HEK293 (cell line): ENCODE data around the gene B4GALT2.

Experiments
- EGR2 ChIP-seq: fragments of 450-650 bp; formaldehyde crosslinking; IDR thresholded peaks from 2 replicates; pipeline ENCODE4 v1.5.1; 2016; ENCODE audit warnings: low read depth, missing biosample characterization, missing genetic modification characterization
- MYNN ChIP-seq: fragments of 450-650 bp; formaldehyde crosslinking; IDR thresholded peaks from 2 replicates; pipeline ENCODE4 v1.5.1; 2016; ENCODE audit warnings: missing biosample characterization, missing genetic modification characterization, borderline replicate concordance
- MZF1 ChIP-seq: fragments of 450-650 bp; formaldehyde crosslinking; IDR thresholded peaks from 2 replicates; pipeline ENCODE4 v1.5.1; 2017; ENCODE audit warnings: missing biosample characterization, missing genetic modification characterization, borderline replicate concordance
- OVOL3 ChIP-seq: fragments of 450-650 bp; formaldehyde crosslinking; IDR thresholded peaks from 2 replicates; pipeline ENCODE4 v1.5.1; 2016; ENCODE audit warnings: missing biosample characterization, missing genetic modification characterization
- PATZ1 ChIP-seq: fragments of 450-650 bp; formaldehyde crosslinking; IDR thresholded peaks from 2 replicates; pipeline ENCODE4 v1.5.1; 2016; ENCODE audit warnings: missing biosample characterization, missing genetic modification characterization
- PRDM10 ChIP-seq: fragments of 450-650 bp; formaldehyde crosslinking; IDR thresholded peaks from 2 replicates; pipeline ENCODE4 v1.5.1; 2016; ENCODE audit warnings: missing biosample characterization, missing genetic modification characterization
- SETDB1 ChIP-seq: IDR thresholded peaks from one replicate; pipeline ENCODE4 v1.6.1; 2017; ENCODE audit warnings: mild to moderate bottlenecking, low read length, moderate library complexity, mixed read lengths; ENCODE audit not compliant: insufficient read length
- SP3 ChIP-seq: fragments of 450-650 bp; formaldehyde crosslinking; IDR thresholded peaks from 2 replicates; pipeline ENCODE4 v1.5.1; 2016; ENCODE audit warnings: missing biosample characterization, missing genetic modification characterization
- TSHZ1 ChIP-seq: fragments of 450-650 bp; formaldehyde crosslinking; IDR thresholded peaks from 2 replicates; pipeline ENCODE4 v1.5.1; 2016; ENCODE audit warnings: missing biosample characterization, missing genetic modification characterization, borderline replicate concordance
- ZBTB11 ChIP-seq: fragments of 450-650 bp; formaldehyde crosslinking; conservative IDR thresholded peaks from 2 replicates; pipeline ENCODE4 v1.5.1; 2016; ENCODE audit warnings: low read depth, missing biosample characterization, missing genetic modification characterization
- ZBTB26 ChIP-seq: fragments of 450-650 bp; formaldehyde crosslinking; optimal IDR thresholded peaks from 2 replicates; pipeline ENCODE3; 2016; ENCODE audit warnings: missing biosample characterization, mild to moderate bottlenecking, missing genetic modification characterization
- ZNF10 ChIP-seq: fragments of 450-650 bp; formaldehyde crosslinking; IDR thresholded peaks from 2 replicates; pipeline ENCODE4 v1.5.1; 2017; ENCODE audit warnings: missing biosample characterization, missing genetic modification characterization
- ZNF174 ChIP-seq: fragments of 450-650 bp; formaldehyde crosslinking; IDR thresholded peaks from 2 replicates; pipeline ENCODE4 v1.5.0; 2017; ENCODE audit warnings: missing biosample characterization, mild to moderate bottlenecking, missing genetic modification characterization
- ZNF18 ChIP-seq: fragments of 450-650 bp; formaldehyde crosslinking; IDR thresholded peaks from 2 replicates; pipeline ENCODE4 v1.5.1; 2016; ENCODE audit warnings: missing biosample characterization, missing genetic modification characterization
- ZNF239 ChIP-seq: fragments of 450-650 bp; formaldehyde crosslinking; IDR thresholded peaks from 2 replicates; pipeline ENCODE4 v1.5.1; 2016; ENCODE audit warnings: missing biosample characterization, missing genetic modification characterization
- ZNF24 ChIP-seq: fragments of 450-650 bp; formaldehyde crosslinking; IDR thresholded peaks from 2 replicates; pipeline ENCODE4 v1.5.1; 2016; ENCODE audit warnings: missing biosample characterization, missing genetic modification characterization
- ZNF354C ChIP-seq: fragments of 450-650 bp; formaldehyde crosslinking; IDR thresholded peaks from 2 replicates; pipeline ENCODE4 v1.5.1; 2016; ENCODE audit warnings: missing biosample characterization, missing genetic modification characterization, low read depth, borderline replicate concordance
- ZNF544 ChIP-seq: fragments of 450-650 bp; formaldehyde crosslinking; IDR thresholded peaks from 2 replicates; pipeline ENCODE4 v1.5.0; 2017; ENCODE audit warnings: missing biosample characterization, missing genetic modification characterization
- ZNF600 ChIP-seq: fragments of 450-650 bp; formaldehyde crosslinking; IDR thresholded peaks from 2 replicates; pipeline ENCODE4 v1.5.1; 2016; ENCODE audit warnings: missing biosample characterization, missing genetic modification characterization
- ZNF645 ChIP-seq: fragments of 450-650 bp; formaldehyde crosslinking; IDR thresholded peaks from 2 replicates; pipeline ENCODE4; 2016; ENCODE audit warnings: missing biosample characterization, missing genetic modification characterization
- ZNF785 ChIP-seq: fragments of 450-650 bp; formaldehyde crosslinking; IDR thresholded peaks from 2 replicates; pipeline ENCODE4 v1.5.1; 2016; ENCODE audit warnings: missing biosample characterization, missing genetic modification characterization
- ZXDB ChIP-seq: fragments of 450-650 bp; formaldehyde crosslinking; IDR thresholded peaks from 2 replicates; pipeline ENCODE4 v1.5.1; 2016; ENCODE audit warnings: missing biosample characterization, missing genetic modification characterization

Gene B4GALT2

GRCh38 chr1:43978551-43979260 lies at the start of gene B4GALT2 (continued):
- peak; percentile 81 for TF ChIP-seq ZBTB11 (tag by site-specific recombination)
- TF ChIP-seq ZNF785, result no peak
- peak; percentile 68 for TF ChIP-seq EGR2 (tag by site-specific recombination)
- TF ChIP-seq PRDM10 (tag by site-specific recombination), result 0 out of 2 replicates have a peak, but pooled peaks have one; percentile 46
- TF ChIP-seq MZF1, result peak; percentile 82; the same call in 1 of the 2 replicates
- no peak for TF ChIP-seq ZXDB (tag by site-specific recombination)
- TF ChIP-seq OVOL3 (tag by site-specific recombination), result no peak
- TF ChIP-seq MYNN (tag by site-specific recombination), result no peak
- TF ChIP-seq PATZ1, result peak; percentile 67
- no peak for TF ChIP-seq ZNF544 (tag by site-specific recombination)
- no peak for TF ChIP-seq SETDB1
- peak; percentile 15; the same call in 1 of the 2 replicates for TF ChIP-seq ZNF600 (tag by site-specific recombination)
- no peak for TF ChIP-seq TSHZ1 (tag by site-specific recombination)
- TF ChIP-seq ZNF10 (tag by site-specific recombination), result no peak
- no peak for TF ChIP-seq ZNF239 (tag by site-specific recombination)
- no peak for TF ChIP-seq ZNF174 (tag by site-specific recombination)
- TF ChIP-seq SP3 (tag by site-specific recombination), result peak; percentile 74
- TF ChIP-seq ZNF354C (tag by site-specific recombination), result no peak
- no peak for TF ChIP-seq ZNF645
- peak; percentile 63 for TF ChIP-seq ZBTB26 (tag by site-specific recombination)
- no peak for TF ChIP-seq ZNF18 (tag by site-specific recombination)
- no peak for TF ChIP-seq ZNF24 (tag by site-specific recombination)
